HG03521 (cell line): ENCODE measurements around the gene COL8A1.
A peak's percentile ranks its signal among the peaks of the same experiment; 100 is the strongest.

Experiments used
- ATAC-seq: cut with Tn5 transposase; IDR thresholded peaks from one replicate; pipeline ENCODE4 v1.9.1; 2021; ENCODE audit warnings: mild to moderate bottlenecking, moderate library complexity; ENCODE audit not compliant: unreplicated experiment

The COL8A1 gene

DNA sequence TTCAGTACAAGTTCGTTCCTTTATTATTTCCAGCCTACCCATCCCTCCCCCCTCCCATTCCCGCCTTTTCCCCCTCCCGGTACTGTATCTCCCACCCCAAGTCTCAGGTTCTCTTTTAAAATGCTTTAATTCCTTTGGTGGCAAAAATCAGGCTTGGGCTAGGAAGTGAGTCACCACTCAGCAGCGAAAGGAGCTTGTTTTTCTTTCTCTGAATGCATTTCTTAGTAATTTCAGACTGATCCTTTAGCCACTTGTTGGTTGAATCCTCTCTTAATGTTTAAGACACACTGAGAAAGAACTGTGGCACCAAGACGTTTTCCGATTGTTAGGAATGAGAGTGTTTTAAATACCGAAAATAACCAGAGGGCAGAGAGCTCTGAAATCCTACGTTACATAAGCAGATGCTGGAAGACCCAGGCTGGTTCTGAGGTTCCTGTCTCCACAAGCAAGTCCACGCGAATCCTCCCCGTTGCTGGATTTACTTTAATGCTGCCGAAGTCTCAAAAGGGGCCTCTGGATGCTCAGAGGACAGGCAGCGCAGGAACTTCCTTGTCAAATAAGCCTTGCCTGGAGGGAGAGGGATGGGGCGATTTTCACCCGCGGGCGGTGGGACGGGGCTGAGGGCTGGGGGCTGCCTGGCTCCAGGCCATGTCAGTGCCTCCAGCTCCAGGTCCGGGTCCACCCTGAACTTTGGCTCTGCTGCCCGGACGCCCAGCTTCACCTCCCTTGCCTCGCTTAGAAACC lies 854 bp upstream of the COL8A1 start:
- no peak for ATAC-seq

DNA sequence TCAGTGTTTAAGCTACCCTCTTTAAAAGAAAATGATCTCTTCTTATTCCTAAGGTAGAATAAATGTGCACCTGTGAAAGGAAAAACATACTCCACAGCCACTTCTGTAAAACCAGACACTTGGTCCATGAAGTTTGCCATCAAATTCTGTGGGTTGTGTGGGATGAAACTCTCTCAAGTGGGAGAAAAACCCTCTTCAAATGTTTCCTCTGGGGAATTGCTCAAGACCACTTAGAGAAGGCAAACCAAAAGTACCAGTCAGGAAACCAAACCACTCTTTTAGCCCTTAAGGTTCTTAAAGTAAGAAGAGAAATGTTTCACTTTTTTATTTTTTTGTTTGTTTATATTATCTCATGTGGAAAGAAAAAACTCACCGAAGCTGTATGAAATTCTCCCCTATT lies 1.2 kb downstream of the COL8A1 start:
- ATAC-seq: no peak

DNA sequence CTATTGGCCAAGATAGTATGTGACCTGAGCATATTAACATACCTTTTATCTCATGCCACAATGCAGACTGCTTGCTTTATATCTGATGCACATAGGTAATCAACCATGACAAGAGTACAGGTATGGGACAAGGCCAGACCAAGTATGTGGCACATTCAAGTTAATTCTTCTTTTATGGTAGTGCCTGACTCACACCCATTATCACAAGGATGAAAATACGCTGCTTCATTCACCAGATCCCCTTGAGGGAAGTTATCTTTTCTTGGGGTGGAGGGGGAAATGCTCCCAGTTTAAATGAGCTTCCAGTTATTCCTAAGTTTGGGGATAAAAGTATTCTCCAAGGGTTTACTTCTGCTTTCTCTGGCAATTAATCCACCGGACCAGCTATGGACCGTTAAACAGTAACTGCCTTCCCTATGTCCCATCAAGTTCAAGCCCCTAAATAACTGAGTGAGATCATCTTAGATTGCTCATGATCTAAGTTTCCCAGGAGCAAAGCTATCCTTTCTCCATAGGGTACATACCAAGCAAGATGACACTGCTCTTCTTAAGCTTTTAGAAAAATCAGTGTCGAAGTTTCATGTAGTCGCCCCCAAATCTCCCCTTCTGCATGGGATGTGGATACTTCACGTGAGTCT lies 1.9 kb downstream of the COL8A1 start:
- no peak for ATAC-seq

DNA sequence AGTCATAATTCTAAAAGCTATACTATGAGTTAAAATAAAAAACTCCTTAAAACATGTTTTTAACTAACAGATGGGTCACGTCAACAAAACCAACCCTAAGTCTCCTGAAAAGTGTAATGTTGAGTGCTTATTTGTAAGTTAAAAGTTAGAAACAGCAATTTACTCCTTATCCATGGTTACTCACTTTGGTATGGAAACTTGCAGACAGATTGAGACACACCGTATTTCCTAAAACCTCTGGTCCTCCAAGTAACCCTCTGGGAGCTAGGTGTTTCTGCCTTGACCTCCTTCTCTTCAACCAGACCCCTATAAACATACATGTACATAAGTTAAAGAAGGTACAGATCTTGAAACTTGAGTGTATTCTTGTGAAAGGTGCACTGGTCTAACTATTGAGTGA lies 3.1 kb downstream of the COL8A1 start:
- ATAC-seq: no peak

DNA sequence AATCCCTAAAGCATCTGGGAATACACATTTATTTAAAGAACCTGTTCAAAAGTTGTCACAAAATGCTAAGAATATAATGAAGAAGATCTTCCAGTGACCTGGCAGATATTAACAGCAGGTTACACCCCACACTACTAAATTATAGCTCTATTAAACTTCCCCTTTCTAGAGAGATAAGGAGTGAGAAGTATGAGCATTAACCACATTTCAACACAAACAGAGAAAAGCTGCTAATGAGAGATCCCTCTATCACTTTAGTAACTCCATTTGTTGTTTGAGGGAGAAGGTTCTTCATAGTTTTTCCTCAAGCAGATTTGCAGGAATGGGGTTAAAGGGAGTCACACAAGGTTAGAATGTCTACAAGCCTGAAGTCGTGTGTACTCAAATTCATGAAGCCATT lies 3.6 kb downstream of the COL8A1 start:
- no peak for ATAC-seq

DNA sequence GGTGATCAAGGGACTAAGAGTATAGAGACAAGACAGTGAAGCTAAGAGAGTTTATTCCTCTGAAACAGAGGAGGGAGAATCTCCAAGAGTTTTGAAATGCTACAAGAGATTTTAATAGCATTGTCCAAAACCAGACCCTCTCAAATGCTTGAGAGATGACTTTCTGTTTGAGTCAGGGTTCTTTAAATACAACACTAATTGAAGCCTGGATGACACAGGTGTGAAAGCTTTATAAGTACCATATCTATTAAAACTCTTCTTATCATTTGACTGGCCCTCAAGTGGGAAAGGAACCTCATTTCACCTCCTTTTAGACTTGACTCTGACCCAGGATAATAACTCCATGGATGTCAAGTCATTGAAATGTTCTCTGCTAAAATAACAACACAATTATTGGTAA lies 5.6 kb downstream of the COL8A1 start:
- ATAC-seq: no peak

DNA sequence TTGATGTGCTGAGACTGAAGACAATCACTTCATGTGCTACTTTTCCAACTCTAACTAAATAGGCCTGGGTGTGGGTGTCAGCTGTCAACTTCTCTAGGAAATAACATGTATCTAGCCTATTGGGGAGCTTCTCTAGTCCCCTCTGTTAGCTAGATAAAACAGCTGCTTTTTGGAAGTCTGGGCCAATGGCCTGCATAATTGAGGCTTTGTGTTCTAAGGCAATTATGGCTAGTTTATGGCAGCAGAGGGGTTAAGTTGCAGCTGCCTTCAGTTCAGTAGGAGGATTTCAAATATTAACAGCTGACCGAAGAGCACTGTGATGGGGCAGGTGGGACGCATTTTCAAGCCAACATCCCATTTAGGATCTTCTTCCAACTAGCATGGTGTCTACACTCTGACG lies 6.4 kb downstream of the COL8A1 start:
- ATAC-seq: no peak

DNA sequence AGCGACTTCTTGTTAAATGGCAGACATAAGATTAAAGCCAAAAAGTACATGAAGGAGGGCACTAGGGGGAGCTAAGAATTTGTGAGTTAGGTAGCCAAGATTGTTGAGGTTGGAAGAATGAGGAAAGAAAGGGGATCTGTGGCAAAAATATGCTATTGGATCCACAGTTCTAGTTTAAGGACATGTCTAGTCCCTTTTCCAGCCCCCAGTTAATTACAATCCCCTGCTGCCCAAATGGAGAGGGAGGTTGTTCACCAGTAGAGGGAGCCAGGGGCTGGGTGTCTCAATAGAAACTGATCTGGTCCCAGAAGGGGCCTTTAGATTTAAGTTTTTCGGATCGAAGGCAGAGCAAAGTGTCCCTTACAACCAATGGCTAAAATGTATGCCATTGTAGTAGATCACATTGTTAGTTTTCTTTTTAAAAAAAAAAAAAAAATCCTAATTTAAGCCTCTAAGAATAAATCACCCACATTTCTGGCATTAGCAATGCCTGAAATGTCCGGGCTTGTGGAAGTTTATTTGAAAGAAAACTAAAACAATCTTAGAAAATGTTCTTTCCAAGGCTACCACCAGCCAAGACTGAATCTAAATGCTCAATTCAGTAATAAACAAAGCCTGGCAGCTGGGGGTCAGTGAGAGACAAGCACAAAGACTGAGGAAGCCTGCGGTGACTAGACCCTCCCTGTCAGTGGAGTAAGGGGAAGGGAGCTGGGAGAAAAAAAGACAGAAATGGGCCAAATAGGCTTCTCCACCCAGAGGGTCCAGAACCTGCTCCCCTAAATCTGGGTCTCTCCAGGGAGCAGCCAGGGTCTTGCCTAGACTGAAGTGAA lies 7.1 kb downstream of the COL8A1 start:
- peak; percentile 44 for ATAC-seq

DNA sequence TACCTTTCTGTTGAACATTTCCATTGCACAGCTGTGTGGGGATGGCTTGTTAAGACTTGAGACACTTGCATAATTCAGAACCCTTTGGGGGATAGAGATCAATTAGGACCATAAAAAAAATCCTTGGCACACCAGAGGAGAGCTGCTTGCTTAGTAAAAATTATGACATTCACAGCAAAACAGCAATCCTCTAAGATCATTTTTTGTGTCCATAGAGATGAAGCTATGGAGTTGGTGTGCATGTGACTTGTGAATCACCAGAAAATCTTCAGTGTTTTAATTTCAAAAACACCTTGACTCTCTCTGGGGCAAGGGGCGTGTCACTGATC lies 7.7 kb downstream of the COL8A1 start:
- ATAC-seq: no peak

DNA sequence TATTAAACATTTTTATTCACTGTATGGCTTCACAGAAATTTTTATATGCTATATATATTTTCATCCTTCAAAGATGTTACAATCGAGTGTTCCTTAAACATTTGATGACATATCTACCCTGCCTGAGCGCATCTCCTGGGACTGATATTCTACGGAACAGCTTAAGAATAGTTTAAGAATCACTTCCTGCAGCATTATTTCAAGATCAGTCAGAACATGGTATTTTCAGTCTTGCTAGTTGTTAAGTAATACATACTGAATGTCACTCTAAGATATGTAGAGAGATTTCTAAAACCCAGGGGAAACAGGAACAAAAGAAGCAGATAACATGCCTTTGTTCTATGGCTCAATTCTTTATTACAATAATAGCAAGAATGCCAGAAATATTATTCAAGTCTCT lies 8.7 kb downstream of the COL8A1 start:
- no peak for ATAC-seq

DNA sequence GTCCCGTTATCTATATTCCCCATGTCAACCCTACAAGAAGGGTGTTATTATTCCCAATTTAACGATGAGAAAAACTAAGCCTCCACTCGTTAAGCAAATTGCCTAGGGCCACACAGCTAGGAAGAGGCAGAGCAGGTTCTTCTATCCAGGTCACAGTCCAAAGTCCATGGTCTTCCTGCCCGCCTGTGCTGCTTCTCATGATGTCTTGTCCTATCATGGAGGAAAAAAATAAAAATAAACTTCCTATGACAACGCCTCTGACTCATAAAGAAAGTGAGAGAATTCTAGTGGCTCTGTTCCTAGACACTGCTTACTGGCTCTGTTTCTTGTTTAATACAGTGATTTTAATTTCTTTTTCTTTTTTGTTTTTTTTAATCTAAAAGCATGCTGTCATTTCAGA lies 9.7 kb downstream of the COL8A1 start:
- ATAC-seq: no peak

DNA sequence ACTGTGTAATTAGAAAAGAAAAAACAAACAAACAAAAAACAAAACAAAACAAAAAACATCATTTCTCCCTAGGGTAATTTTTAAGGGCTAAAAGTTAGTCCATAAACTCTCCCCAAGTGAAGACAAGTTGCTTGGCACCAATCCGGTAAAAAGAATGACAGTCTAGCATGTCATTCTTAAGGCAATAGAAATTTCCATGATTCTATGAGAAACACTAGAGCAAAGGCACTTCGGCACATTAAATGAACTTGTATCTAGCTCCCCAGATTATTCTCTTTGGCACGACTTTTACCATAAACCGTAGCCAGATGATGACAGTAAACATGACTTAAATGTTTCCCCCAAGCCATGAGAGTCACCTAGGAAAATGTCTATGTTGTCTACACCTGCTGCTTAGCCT lies 10.1 kb downstream of the COL8A1 start:
- no peak for ATAC-seq

DNA sequence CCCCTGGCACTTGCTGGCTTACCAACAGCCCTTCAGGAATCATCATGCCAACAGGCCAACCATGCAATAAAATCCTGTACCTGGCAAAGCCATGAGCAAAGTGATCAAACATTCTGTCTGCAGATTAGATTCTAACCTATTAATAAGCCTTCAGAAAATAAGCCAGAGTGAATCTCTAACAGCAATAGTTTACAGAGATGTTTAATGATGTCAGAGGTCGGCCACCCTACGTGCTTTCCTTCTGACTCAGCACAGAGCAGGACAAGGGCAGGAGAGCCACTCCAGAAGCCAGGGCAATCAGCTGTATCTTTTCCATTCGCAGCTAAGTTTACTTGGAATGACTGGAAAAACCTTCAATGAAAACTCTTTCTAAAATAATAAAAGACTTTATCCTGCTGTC lies 13.1 kb downstream of the COL8A1 start:
- ATAC-seq: no peak

DNA sequence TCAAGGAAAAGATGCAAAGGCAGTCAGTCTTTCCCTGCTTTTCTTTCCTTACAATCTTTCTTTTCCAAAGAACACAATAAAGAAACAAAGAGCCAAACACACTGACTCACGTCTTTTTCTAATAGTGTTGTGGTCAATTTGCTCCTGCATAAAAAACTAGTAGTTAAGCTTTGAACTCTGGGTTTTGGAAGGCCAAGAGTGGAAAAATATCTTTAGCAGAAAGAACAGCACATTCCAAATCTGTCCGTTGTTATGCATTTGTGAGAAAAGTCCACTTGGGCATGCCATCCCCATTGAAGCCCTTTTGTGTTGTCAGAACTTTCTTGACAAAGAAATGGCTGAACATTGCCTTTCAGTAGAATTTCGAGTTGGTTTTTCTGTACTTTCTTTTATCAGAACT lies 18.2 kb downstream of the COL8A1 start:
- ATAC-seq: no peak

DNA sequence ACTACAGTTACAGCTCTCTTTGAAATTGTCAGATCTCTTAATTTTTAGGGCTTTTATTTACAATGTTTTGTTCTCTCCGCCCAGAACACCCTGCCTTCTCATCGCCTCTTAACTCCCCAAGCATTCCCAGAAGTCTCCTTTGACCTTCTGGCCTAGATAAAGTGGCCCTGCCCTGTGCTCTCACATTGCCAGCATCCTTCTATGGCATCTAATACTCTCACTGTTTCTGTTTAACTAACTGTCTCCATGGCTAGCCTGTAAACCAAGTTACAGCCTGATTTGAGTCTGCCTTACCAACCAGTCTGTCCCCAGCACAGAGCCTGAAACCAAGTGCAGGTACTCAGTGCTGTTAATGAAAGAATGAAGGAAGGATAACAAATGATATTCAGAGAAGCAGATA lies 19.9 kb downstream of the COL8A1 start:
- ATAC-seq: no peak

DNA sequence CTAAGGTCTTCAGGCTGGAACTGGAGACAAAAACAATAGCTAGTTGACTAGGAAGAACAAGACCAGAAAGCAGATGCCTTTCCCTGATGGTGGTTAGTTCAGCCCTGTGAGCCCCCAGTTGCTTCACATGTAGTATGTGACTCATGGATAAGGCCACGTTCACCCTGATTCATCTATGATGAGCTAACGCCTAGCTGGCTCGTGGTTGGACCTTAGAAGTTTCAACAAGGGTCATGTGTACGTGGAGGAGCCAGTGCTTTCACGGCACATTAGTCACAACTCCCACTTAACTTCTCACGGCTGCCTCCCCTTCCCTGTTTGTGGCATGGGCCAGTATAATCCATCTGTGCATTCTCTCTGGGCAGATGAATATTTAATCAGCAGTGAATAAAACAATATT lies 20.6 kb downstream of the COL8A1 start:
- ATAC-seq: no peak

DNA sequence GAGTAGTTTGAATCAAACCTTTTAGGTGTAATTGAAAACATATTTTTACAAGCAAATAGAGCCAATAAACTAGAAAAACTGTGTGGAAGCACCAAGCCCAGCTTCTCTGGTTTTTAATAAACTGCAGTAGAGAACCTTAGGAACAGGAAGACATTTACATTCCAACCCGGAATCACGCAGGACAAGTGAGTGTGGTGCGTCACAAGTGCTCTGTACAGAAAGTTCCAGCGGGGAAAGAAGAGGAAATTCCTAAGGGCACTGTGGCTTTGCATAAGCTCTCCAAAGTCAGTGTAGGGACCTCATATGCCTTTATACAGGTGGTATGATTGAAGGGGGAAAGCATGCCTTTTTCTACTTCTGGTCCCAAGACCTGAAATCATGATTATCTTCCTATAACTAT lies 21.6 kb downstream of the COL8A1 start:
- no peak for ATAC-seq

DNA sequence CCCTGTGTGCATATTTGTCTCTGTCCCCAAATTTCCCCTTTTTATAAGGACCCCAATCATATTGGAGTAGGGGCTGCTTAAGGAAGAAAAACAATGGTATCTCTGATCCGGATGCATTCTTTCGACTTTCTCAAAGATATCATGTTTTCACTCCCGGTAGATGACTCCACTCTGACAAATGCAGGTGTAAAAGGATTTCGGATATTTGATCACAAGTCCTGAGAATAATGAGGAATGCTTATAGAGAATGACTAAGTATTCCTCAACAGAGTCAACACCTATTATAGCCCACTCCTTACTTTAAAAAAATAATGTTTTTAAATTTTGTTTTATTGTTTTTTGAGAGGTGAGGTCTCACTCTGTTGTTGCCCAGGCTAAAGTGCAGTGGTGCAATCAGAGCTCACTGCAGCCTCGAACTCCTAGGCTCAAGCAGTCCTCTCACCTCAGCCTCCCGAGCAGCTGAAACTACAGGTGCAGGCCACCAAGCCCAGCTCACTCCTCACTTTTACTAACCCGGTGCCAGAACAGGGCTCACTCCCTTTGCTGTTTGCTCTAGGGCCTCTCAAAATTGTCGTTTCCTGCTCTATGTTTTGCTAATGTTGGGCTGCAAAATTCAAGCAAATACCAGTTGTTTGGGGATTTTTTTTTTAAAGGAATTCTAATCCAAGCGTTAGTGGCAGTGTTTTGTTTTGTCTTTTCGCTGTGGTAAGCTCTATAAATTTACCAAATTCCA lies 24.6 kb downstream of the COL8A1 start:
- ATAC-seq: no peak

DNA sequence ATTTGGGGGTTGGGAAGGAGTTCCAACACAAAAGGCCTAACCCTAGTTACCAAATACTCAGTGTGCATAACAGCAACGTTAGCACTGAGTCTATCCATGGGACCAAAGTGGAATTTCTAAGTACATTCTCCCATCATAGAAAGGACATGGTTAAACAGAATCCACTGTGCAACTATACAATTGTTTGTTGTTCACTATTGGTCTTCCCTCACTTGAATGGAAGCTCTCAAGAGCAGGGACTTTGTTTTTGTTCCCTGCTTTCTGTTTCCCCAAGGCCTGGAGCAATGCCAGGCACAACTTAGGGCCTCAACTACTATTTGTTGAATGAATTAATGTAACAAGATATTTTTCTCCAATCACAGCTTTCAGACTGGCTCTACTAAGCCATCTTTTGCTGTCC lies 25.6 kb downstream of the COL8A1 start:
- ATAC-seq: no peak

DNA sequence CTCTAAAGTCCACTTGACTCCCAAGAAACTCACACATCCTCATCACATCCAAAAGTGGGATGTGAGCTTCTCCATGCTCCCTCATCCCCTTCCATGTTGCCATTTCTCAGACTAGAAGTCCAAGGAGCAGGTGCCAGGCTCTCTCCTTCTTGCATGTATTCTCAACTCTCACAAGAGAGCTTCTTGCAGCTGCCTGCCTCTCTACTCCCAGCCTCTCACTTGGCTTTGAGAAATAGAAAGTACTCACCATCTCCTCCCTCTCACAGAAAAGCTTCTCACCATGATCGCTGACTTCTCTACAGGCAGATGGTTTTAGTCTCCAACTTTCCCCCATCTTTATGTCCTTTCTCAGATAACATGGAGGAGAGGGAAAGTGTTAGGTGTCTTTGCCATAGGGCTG lies 26.6 kb downstream of the COL8A1 start:
- no peak for ATAC-seq

DNA sequence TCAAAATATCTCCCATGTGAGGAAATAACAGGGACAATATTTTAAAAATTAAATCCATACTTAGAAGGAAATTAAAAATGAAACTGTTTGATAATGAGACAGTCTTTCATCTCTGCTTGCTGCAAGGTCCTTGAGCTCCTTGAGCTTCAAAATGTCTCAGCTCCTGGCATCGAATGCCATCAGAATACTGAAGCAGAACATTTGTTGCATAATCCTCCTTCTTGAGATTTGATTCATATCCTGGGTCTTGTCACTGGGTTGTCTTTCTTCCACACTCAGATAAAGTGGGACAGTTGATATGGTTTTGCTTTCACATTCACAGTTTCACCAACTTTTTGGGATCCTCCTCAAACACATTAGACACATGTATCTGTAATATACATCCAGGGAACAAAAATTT lies 27.8 kb downstream of the COL8A1 start:
- ATAC-seq: no peak

DNA sequence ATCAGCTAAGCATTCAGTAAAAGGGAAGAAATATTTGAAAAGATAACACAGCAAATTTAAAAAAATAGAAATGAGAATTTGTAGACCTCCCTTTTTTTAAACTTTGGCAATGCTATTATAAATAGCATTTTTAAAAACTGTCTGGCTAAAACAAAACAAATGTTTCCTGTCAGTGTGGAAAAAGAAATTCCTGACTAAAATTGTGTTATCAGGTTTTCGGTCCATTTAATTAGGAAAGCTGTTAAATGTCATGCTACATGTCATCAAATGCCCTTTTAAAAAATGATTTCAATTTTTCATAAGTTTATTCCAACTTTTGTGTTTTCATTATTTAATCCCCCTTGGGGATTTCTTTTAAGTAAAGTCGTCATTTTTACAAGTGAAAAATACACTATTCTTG lies 29.6 kb downstream of the COL8A1 start:
- no peak for ATAC-seq
